Measurements from ENCODE around the gene FCN2.
A peak's percentile ranks its signal among the peaks of the same experiment; 100 is the strongest.

FCN2 gene

GRCh38 chr9:134885679-134886412 lies 5.2 kb downstream of the FCN2 start:
- no peak overlapping the region for H3K4me3 ChIP-seq
- peak; percentile 68 for DNase-seq (ENCODE audit: low spot score)
- TF ChIP-seq CTCF (IDR thresholded peaks at IDR 0.05), result no peak
- no peak overlapping the region for H3K27ac ChIP-seq

- DNase-seq (ENCODE audit: low spot score), result peak; percentile 50
These were observed 5.9 kb downstream of the FCN2 start for GRCh38 chr9:134886413-134886913.

GRCh38 chr9:134887219-134887618 lies 6.6 kb downstream of the FCN2 start:
- Histone ChIP-seq H3K4me3 (no peak overlapping the region), H3K27ac (no peak overlapping the region)
- peak; percentile 7 for DNase-seq (ENCODE audit: low spot score)
- no peak for TF ChIP-seq CTCF (IDR thresholded peaks at IDR 0.05)

More at GRCh38 chr9:134886413-134886913, 5.9 kb downstream of the FCN2 start:
- no peak overlapping the region for H3K4me3 ChIP-seq
- TF ChIP-seq CTCF (IDR thresholded peaks at IDR 0.05), result no peak
- H3K27ac ChIP-seq, result no peak overlapping the region

- TF ChIP-seq CTCF (IDR thresholded peaks at IDR 0.05), result no peak
- Histone ChIP-seq H3K4me3 (no peak overlapping the region), H3K27ac (no peak overlapping the region)
- peak; percentile 66 for DNase-seq (ENCODE audit: low spot score)
These were observed 7.3 kb downstream of the FCN2 start for GRCh38 chr9:134887686-134888602.

- no peak for TF ChIP-seq CTCF (IDR thresholded peaks at IDR 0.05)
- Histone ChIP-seq H3K4me3 (no peak overlapping the region), H3K27ac (no peak overlapping the region)
- DNase-seq (ENCODE audit: low spot score), result peak; percentile 61
These were observed 8.1 kb downstream of the FCN2 start for GRCh38 chr9:134888603-134889190.

- no peak for TF ChIP-seq CTCF (IDR thresholded peaks at IDR 0.05)
- peak; percentile 50 for DNase-seq (ENCODE audit: low spot score)
- Histone ChIP-seq H3K4me3 (no peak overlapping the region), H3K27ac (no peak overlapping the region)
These were observed 9.0 kb downstream of the FCN2 start for GRCh38 chr9:134889386-134890154.

Measured in coronary artery (tissue), 2 donors.